Thoracic aorta (tissue), 2 donors: ENCODE results near the gene TTC22. TPM values are rescaled to one million over a fixed set of nuclear protein-coding genes. Genes with fewer than 3 reads are reported as not detected.
A peak's percentile ranks its signal among the peaks of the same experiment; 100 is the strongest.

Experiments used
- ATAC-seq: fragments of 150-250 bp; one replicate; pipeline ENCODE4 v1.8.0; 2017; ENCODE audit warnings: low read depth; ENCODE audit not compliant: insufficient number of reproducible peaks, low FRiP score
- DNase-seq: peaks from one replicate; pipeline ENCODE4 v3.0.0-alpha.2; 2020; ENCODE audit warnings: low spot score
- H3K27ac ChIP-seq, 2 donors: fragments of 200-600 bp; sonication (generic); 1 replicate in 1 of 2; 2 replicates in 1 of 2; pipeline ENCODE4 v1.5.1; 2016; ENCODE audit warnings: mild to moderate bottlenecking in 2 of 2, moderate library complexity in 2 of 2
- H3K27me3 ChIP-seq: fragments of 200-600 bp; sonication (generic); replicated peaks from 2 replicates; pipeline ENCODE4 v1.6.0; 2016; ENCODE audit warnings: mild to moderate bottlenecking; ENCODE audit not compliant: insufficient read depth
- H3K36me3 ChIP-seq: fragments of 200-600 bp; sonication (generic); one replicate; pipeline ENCODE4 v1.5.1; 2016
- H3K4me1 ChIP-seq, 2 donors: fragments of 200-600 bp; sonication (generic); 1 replicate in 1 of 2; 2 replicates in 1 of 2; pipeline versions ENCODE4 v1.5.1 to v1.6.0; 2016; ENCODE audit warnings: low read depth in 2 of 2, mild to moderate bottlenecking in 1 of 2; ENCODE audit not compliant: control insufficient read depth in 1 of 2
- H3K4me3 ChIP-seq: fragments of 200-600 bp; sonication (generic); 2 replicates; pipeline ENCODE4 v1.5.1; 2016; ENCODE audit warnings: mild to moderate bottlenecking
- H3K9me3 ChIP-seq: fragments of 200-600 bp; sonication (generic); 2 replicates; pipeline ENCODE4 v1.5.1; 2016
- total RNA-seq, 2 donors: library from RNA; depleted of rRNA; stranded (reverse); fragments of >200 nt; gene quantifications; one replicate each; pipeline versions ENCODE4 v1.1.0 to v1.2.3, GENCODE V29; 2016
- TF ChIP-seq, protein P1 (sequence below): fragments of 200-600 bp; sonication (generic); IDR thresholded peaks from one replicate; pipeline ENCODE4 v1.5.1; 2019; ENCODE audit warnings: antibody characterized with exemption

Gene TTC22
- total RNA-seq, 2 donors from 2014 or later: 0.63 TPM; not detected in 1

DNA sequence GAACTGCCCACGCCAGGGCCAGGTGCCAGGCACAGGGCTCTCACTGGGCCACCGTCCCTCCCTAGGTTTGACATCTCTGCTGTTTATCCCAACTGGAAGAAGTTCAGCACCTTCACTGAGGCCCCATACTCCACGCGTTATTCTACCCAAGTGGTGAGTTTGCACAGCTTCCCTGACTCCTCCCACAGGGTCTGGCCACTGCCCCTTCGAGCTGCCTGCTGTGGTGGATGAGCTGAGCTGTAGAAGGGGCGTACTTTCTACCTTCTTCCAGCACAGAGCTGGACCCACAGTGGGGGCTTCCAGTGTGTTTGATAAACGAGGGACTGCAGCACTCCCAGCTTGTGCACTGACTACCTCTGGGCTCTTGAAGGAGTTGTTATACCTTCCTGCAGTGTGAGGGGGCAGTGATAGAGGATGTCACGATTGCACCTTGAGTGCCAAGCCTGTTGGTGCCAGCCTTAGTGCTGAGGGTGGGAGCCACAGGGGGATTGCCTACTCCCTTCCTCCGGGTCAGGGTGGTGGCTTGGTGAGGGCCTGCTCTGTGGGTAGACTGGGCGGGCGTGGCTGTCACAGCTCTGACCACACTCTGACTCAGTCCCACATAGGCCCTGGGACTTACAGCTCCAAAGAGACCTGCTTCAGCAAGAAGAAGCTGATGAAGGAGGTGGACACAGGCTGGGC is 5.9 kb upstream of the TTC22 start:
- ATAC-seq (no peak), DNase-seq (no peak)
- H3K4me1 ChIP-seq: peaks cover 4 to 13% of the 10 kb centered on the region in 2 donors
- TF ChIP-seq, protein P1, sequence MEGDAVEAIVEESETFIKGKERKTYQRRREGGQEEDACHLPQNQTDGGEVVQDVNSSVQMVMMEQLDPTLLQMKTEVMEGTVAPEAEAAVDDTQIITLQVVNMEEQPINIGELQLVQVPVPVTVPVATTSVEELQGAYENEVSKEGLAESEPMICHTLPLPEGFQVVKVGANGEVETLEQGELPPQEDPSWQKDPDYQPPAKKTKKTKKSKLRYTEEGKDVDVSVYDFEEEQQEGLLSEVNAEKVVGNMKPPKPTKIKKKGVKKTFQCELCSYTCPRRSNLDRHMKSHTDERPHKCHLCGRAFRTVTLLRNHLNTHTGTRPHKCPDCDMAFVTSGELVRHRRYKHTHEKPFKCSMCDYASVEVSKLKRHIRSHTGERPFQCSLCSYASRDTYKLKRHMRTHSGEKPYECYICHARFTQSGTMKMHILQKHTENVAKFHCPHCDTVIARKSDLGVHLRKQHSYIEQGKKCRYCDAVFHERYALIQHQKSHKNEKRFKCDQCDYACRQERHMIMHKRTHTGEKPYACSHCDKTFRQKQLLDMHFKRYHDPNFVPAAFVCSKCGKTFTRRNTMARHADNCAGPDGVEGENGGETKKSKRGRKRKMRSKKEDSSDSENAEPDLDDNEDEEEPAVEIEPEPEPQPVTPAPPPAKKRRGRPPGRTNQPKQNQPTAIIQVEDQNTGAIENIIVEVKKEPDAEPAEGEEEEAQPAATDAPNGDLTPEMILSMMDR: no peak
- H3K4me3 ChIP-seq: no peak overlapping the region
- no peak overlapping the region for H3K27ac ChIP-seq
- no peaks in the 10 kb centered on the region for H3K27me3 ChIP-seq
- no peaks in the 10 kb centered on the region for H3K9me3 ChIP-seq
- H3K36me3 ChIP-seq: no peaks in the 10 kb centered on the region

DNA sequence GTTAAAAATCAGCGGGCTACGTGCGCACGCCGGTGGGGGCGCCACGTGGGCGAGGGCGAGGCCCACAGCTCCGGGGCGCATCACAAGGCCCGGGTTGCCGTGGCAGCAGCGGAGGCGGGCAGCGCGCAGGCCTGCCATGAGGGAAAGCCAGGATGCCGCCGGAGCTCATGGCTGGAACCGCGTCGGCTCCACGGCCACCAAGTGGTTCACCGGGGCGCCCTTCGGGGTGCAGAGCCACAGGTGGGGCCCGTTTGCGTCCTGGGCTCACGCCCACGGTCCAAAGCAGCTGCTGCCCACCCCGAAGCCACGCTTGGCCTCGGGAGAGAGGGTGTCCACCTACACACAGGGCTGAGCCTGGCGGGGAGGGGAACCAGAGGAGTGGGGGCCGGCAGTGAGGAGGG is 4.9 kb upstream of the TTC22 start:
- ATAC-seq (no peak), DNase-seq (no peak)
- Histone ChIP-seq H3K4me1 (peaks cover 6 to 21% of the 10 kb centered on the region in 2 donors), H3K27me3 (no peaks in the 10 kb centered on the region), H3K9me3 (no peaks in the 10 kb centered on the region), H3K4me3 (no peak overlapping the region), H3K36me3 (no peaks in the 10 kb centered on the region), H3K27ac (no peak overlapping the region)
- TF ChIP-seq, protein P1: no peak

DNA sequence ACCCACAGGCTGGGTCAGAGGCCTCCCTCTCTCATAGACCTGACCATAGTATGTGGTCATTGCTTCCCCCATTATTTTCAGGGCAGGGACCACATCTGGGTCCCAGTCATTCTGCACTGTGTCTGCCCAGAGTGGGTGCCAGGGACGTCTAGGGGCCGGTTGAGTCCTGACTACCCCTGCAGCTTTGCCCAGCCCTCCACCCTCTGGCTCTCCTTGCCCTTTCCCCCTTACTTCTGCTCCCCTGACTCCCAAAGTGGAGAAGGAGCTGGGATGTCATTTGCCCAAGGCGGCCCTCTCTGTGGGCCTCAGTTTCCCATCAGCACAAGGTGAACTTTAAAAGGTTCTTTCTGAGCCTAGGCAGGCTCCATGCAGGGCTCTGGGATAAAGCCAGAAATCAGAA is 4.3 kb upstream of the TTC22 start:
- Histone ChIP-seq H3K4me3 (no peak overlapping the region), H3K36me3 (no peaks in the 10 kb centered on the region), H3K4me1 (peaks cover 6 to 26% of the 10 kb centered on the region in 2 donors), H3K9me3 (no peaks in the 10 kb centered on the region), H3K27ac (no peak overlapping the region), H3K27me3 (no peaks in the 10 kb centered on the region)
- TF ChIP-seq, protein P1: no peak
- DNase-seq: no peak
- ATAC-seq: no peak

DNA sequence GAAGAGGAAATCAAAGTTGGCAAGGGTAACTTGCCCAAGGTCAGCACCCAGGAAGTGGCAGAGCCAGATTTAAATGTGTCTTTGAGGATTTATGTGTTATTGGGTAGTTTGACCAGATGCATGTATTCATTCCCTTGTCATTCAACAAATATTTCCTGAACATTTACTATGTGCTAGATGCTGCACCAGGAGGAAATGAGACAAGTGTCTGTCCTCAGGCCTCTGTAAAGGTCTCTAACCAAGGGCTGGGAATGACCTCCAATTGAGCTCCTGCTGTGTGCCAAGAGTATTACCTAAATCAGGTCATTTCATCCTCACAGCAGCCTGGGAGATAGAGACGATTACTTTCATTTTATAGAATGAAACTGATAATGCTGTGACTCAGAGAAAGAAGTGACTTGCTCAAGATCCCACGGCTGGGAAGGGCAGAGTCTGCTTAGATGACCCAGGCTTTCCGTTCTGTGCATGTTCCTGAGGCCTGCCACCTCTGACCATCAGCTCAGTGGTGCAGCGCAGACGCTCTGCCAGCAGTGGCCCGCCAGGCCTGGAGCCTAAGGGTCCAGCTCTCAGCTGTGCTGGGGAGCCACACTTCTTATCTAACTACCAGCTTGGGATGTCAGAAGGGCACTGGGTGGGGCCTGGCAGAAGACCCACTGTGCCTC is 3.5 kb upstream of the TTC22 start:
- Histone ChIP-seq H3K4me3 (no peak overlapping the region), H3K27me3 (no peaks in the 10 kb centered on the region), H3K4me1 (peaks cover 6 to 27% of the 10 kb centered on the region in 2 donors), H3K9me3 (no peaks in the 10 kb centered on the region), H3K36me3 (no peaks in the 10 kb centered on the region), H3K27ac (no peak overlapping the region)
- TF ChIP-seq, protein P1: no peak
- no peak for ATAC-seq
- no peak for DNase-seq

DNA sequence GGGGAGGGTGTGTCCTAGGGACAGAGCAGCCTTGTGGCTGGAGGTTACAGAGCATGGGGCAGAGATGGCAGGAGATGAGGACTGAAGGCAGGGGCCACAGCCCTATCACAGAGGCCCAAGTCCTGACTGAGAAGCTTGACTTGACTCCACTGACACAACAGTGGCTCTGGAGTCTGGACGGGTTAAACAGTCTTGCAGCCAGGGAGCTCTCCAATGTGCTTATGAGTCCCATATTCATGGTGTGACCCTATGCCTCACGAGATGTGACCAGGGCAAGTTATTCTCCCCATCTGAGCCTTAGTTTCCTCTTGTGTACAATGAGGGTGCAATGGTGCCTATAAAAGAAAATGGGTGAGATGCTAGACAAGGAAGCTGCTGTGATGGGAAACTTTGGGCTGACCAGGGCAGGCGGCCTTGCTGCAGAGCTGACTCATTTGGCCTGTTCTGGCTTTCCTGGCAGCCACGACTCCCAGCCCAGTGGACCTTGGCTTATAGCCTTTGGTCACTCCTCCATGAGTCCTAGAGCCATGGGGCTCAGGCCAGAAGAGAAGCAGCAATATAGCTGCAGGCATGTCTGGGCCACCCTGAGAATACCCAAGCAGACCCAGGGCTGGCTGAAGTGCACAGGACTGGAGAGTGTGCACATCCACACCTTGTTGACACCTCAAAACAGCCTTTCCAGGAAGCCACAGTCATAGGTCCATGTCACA is 2.8 kb upstream of the TTC22 start:
- DNase-seq: no peak
- Histone ChIP-seq H3K4me1 (peaks cover 6 to 27% of the 10 kb centered on the region in 2 donors), H3K36me3 (no peaks in the 10 kb centered on the region), H3K9me3 (no peaks in the 10 kb centered on the region), H3K27me3 (no peaks in the 10 kb centered on the region), H3K4me3 (no peak overlapping the region), H3K27ac (no peak overlapping the region)
- peak; percentile 16 for ATAC-seq
- TF ChIP-seq, protein P1: no peak
